T-helper 1 cell treated with Interleukin-12 subunit alpha and Interleukin-12 subunit beta and Interleukin-4 antibody, amounts not matched to agents 30 ng/mL and 1 ng/mL, for 36 hours (primary cell): Measurements from ENCODE around the gene RAB37. TPM values are rescaled to one million over a fixed set of nuclear protein-coding genes. Genes with fewer than 3 reads are reported as not detected.

Experiments
- intact Hi-C: fragments of 100-400 bp; cut with micrococcal nuclease; formaldehyde crosslinking; loops from one replicate; pipeline ENCODE4 v1.15.1; 2024
- total RNA-seq: library from RNA; stranded (reverse); gene quantifications from 2 replicates; pipeline ENCODE4 v1.2.3, GENCODE V29; 2022

Gene RAB37
- total RNA-seq, 1 donor from 2014 or later = 56.8 TPM

- intact Hi-C loops = loop anchor here (1.0 kb wide), 3 partner anchors 9 to 103 kb away; no protein-coding TSS in a partner anchor
Measured at GRCh38 chr17:74759941-74760340, 22.9 kb downstream of the RAB37 start.

DNA sequence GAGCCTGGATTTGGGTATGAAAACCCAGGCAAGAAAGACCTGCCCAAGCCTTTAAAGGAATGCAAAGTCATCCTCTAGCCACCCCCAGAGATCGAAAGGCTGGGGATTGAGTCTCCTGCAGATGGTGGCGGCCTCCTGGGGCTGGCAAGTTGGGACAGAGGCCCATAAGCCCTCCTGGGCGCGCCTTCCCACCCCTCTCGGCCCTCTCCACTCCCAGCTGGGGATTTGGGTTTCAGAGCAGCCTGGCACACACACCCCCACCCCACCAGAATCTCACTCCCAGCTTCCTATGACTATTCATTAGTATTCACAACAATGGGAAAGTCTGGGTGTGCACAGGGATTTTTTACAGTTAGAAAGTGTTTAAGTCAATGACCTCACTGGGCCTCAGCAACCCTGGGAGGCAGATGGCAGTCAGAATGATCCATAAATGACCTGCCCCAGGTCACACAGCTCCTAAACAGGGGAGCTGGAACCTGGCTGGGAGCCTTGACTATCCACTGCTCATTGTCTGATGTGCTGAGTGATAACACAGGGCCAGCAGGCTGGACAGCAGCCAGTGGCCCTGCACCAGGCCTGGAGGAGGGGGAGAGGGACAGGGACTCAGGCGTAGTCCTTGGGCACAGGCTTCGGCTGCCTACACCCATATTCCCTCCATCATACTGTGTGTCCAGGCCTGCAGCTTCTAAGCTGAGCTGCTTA is 23.5 kb downstream of the RAB37 start:
- intact Hi-C loops = no loop called here

GRCh38 chr17:74761419-74761818 is 24.4 kb downstream of the RAB37 start:
- intact Hi-C loops = no loop called here

GRCh38 chr17:74761931-74762330 is 24.9 kb downstream of the RAB37 start:
- intact Hi-C loops = no loop called here

DNA sequence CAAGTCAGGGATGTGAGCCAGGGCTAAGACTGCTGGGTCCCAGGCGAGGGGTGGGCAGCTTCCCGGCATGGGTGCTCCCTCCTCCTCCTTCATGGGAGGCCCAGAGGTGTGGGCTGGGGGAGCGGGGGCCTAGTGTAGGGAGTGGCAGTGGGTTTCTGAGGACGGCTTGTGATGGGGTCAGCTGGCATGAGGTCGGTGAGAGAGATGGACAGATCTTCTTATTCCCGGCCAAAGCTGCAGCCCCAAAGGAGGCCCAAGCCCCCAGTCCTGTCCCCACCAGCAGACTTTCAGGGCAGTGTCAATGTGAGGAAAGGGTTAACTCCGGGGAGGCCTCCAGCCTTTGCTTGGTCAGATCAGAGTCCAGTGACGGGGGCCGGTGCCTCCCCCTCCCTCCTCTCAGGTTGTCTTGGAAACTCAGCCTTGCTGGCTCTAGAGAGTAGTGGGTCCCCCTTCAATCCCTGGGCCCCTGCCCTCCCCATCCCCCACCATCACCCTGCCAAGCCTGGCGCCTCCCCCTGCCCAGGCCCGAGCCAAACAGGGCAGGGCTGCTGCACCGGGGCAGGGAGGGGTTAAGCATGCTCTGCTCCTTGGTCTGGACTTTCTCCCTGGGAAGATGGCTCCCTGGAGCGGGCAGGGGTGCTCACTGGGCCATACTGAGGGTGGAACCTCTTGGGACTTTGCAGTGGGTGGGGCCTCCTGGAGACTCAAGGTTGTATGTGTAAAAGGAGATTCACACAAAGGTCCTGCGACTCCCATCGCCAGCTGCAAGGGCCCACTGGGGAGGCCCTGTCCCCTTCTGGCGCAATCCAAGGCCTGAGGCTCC is 26.7 kb downstream of the RAB37 start:
- intact Hi-C loops = no loop called here

GRCh38 chr17:74764751-74765286 is 27.8 kb downstream of the RAB37 start:
- intact Hi-C loops = no loop called here

DNA sequence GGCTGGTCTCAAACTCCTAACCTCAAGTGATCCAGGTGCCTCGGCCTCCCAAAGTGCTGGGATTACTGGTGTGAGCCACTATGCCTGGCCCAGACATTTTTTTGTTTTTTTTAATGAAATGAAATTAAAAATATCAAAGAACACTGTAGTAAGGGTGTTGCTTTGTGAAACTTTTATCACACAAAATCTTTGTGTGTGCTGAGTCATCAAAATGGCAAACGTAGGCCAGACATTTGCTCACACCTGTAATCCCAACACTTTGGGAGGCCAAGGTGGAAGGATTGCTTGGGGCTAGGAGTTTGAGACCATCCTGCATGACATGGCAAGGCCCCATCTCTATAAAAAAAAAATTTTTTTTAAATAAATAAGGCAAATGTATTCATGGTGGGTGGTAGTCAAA is 29.4 kb downstream of the RAB37 start:
- intact Hi-C loops = no loop called here

GRCh38 chr17:74767111-74767516 is 30.1 kb downstream of the RAB37 start:
- intact Hi-C loops = no loop called here

DNA sequence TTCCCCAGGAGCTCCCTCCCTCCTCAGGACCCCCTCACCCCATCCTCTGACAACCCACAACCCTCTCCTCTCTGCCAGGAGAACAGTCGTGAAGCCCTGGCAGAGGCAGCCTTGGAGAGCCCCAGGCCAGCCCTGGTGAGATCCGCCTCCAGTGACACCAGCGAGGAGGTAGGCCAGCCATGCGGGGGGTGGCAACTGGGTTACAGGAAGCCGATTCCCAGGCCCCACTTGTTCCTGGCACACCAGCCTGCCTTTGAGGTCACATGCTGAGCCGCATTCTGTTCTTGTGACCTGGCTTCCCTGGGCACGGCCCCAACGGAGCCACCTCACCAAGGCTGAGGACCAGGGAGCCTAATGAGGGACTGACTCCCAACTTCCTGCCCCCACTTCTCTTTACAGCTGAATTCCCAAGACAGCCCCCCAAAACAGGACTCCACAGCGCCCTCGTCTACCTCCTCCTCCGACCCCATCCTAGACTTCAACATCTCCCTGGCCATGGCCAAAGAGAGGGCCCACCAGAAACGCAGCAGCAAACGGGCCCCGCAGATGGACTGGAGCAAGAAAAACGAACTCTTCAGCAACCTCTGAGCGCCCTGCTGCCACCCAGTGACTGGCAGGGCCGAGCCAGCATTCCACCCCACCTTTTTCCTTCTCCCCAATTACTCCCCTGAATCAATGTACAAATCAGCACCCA is 31.2 kb downstream of the RAB37 start:
- intact Hi-C loops = no loop called here

GRCh38 chr17:74768763-74769114 is 31.7 kb downstream of the RAB37 start:
- intact Hi-C loops = no loop called here

GRCh38 chr17:74769266-74769855 is 32.3 kb downstream of the RAB37 start:
- intact Hi-C loops = no loop called here

- intact Hi-C loops = loop anchor here (1.0 kb wide), 3 partner anchors 19 to 113 kb away; no protein-coding TSS in a partner anchor
Measured at GRCh38 chr17:74769856-74770497, 32.9 kb downstream of the RAB37 start.

DNA sequence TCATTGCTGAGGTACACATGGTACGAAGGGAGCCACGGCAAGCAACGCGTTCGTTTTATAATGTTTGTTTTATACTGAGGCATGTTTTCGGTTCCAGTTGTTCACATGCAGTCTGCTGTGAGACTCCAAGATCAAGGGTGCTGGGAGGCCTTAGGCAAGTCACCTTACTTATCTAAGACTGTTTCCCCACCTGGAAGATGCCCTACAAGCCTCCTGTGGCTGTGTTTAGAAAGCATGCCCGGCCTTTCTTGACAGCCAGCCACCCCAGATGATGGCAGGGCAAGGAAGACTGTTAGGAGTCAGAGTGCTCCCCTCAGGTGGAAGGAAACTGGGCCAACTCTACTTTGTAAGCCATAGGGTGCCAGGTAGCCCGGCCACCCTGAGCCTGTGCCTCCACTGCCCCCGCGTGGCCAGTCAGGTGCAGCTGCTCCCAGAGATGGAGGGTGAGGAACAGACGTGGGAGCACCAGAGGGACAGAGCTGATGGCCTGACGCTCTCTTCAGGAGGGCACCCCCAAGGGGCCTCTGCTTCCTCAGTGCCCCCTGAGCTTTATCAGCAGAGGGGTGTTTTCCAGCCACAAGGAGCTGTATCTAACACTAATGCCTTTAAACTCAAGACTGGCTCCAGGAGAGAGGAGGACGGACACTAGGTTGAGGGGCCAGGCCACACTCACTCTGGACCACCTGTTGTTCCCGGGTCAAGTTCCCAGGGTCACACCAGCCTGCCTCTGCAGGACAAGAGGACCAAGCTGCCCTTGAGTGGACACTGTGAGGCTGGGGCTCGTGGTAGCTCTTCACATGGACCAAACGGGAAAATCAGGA is 33.7 kb downstream of the RAB37 start:
- intact Hi-C loops = loop anchor here (1.0 kb wide), 3 partner anchors 19 to 113 kb away; no protein-coding TSS in a partner anchor

- intact Hi-C loops = no loop called here
Measured at GRCh38 chr17:74771319-74771914, 34.4 kb downstream of the RAB37 start.

GRCh38 chr17:74772053-74772452 is 35.0 kb downstream of the RAB37 start:
- intact Hi-C loops = no loop called here

GRCh38 chr17:74773414-74773813 is 36.4 kb downstream of the RAB37 start:
- intact Hi-C loops = no loop called here

- intact Hi-C loops = no loop called here
Measured at GRCh38 chr17:74773871-74774286, 36.8 kb downstream of the RAB37 start.

DNA sequence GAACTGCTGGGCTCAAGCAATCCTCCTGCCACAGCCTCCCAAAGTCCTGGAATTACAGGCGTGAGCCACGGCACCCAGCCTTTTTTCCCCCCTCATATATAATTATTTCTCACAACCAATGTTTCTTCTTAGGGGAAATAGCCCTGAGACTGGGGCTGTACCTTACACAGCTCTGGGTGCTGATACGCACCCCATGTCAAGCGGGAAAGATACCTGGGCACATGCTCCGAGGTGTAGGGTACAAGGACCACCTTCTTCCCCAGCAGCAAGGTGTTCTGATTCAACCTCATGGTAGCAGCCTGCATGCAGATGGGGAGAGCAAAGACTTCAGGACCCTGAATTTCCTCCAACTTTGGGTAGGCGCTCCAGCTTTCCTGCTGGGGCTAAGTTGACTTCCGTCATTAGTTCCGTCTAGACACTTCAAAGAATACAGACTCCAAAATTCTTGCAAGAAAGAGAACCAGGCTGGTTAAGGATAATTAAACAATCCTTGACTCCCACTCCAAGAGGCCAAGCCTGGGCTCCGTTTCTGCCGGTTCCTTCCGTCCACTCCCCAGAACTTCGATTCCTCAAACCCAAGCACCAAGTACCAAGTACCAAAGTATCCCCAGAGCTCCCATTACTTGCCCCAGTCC is 38.5 kb downstream of the RAB37 start:
- intact Hi-C loops = loop anchor here (1.0 to 2.0 kb wide), 4 partner anchors 16 to 98 kb away; partner anchors contain the start of gene NHERF1
